HS-27A (cell line): ENCODE data around the gene CNTN5.
"Not testable (repeated sequence)": the region's sequence is repeated elsewhere in the genome, so short reads cannot be mapped to it uniquely, and the experiment has no call there.

Experiments used
- DNase-seq: peaks from one replicate; pipeline ENCODE4 v3.0.0-alpha.2; 2012; ENCODE audit warnings: low read depth, missing footprints

The CNTN5 gene

GRCh38 chr11:99766811-99767210 lies 746.1 kb downstream of the CNTN5 start:
- DNase-seq = no peak

DNA sequence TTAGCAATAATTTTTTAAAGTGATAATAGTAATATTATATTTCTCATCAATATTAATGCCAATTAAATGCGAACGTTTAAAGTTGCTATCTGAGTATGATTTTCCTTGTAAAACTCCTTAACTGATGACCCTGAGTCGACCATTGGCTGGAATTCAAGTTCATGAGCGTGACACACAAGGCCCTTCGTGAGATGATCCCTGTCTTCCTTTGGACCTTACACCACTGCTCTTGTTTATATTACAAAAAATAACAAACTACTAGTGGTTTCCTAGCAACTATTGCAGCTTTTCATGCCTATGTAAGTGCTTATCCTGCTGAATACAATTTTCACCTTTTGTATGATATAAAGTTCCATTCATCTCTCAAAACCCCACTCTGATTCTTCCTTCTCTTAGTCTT lies 752.9 kb downstream of the CNTN5 start:
- DNase-seq = peak; percentile 7

GRCh38 chr11:99781074-99781473 lies 760.3 kb downstream of the CNTN5 start:
- no peak for DNase-seq

- DNase-seq = no peak
These were observed 770.6 kb downstream of the CNTN5 start for GRCh38 chr11:99791354-99791753.

- no peak for DNase-seq
These were observed 775.2 kb downstream of the CNTN5 start for GRCh38 chr11:99795999-99796398.

GRCh38 chr11:99803501-99803900 lies 782.8 kb downstream of the CNTN5 start:
- DNase-seq = no peak

GRCh38 chr11:99812516-99812915 lies 791.8 kb downstream of the CNTN5 start:
- no peak for DNase-seq

DNA sequence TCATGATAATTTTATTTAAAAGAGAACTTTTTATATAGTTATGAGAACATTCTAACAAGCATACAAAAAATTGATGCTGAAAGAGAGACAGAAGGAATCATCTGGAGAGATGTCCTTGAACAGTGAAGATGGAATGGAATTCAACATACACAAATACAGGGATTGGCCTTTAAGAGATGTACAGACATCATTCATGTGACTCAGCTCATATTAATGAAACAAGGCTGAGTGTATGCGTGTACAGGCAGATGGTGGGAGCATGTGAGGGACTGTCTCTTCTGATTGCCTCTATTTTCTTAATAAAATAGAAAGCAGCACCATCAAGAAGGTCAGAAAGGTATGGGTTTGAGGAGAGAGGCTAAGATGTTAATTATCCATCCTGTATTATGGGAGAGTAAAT lies 793.3 kb downstream of the CNTN5 start:
- no peak for DNase-seq

- no peak for DNase-seq
These were observed 794.0 kb downstream of the CNTN5 start for GRCh38 chr11:99814738-99815137.

DNA sequence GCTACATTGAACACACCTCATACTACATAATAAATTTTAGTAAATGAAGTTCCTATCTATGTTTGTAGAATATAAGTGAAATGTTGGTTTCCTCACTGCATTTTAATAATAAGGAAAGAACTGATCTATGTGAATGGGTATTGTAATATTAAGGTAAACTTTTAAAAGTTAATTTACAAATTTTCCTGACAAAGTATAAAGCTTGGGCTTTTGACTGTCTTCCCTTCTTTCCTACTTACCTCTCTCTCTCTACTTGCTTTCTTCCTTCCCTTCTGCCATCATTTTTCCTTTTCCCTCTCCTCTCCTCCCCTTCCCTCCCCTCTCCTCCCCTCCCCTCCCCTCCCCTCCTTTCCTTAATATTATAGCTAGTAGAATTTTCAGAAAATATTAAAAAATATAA lies 798.2 kb downstream of the CNTN5 start:
- DNase-seq = no peak

DNA sequence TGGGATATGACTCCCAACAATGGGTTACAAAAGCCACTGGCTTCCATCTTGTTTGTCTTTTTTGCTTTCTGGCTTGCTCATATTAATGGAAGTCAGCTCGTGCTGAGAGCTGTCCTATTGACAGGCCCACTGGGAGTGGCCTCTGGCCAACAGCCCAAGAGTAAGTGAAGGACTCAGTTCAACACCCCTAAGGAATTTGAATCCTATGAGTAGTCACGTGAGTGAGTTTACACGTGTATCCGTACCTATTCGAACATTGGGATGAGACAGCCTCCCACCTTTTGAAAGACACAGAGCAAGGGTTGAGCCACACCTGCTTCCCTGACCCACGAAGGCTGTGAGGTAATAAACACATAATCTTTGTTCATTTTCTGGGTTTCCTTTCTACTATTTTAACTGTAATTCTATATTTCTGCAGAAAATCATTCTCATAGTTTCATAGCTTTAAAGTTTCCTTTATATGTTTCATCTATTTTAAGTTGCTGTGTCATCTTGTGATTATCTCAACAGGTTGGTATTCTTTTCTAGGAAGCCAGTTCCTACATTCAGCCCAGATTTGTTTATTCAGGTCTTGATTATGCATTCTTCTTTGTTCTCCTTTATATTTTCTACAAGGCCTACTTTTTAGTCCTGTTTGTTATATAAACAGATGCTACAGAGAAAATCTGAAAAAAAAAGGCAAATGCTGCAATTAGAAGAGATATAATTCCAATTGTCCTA lies 802.3 kb downstream of the CNTN5 start:
- DNase-seq = peak; percentile 9

GRCh38 chr11:99836739-99837138 lies 816.0 kb downstream of the CNTN5 start:
- not testable (repeated sequence) for DNase-seq

DNA sequence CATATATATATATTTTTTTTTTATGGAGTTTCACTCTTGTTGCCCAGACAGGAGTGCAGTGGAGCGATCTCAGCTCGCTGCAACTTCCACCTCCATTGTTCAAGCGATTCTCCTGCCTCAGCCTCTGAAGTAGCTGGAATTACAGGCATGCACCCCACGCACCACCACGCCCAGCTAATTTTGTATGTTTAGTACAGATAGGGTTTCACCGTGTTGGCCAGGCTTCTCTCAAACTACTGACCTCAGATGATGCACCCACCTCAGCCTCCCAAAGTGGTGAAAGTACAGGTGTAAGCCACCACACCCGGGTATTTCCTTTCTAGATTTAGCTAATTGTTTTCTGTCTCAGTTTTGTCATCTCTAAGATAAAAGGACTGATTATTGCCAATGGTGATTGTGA lies 821.1 kb downstream of the CNTN5 start:
- DNase-seq = no peak

DNA sequence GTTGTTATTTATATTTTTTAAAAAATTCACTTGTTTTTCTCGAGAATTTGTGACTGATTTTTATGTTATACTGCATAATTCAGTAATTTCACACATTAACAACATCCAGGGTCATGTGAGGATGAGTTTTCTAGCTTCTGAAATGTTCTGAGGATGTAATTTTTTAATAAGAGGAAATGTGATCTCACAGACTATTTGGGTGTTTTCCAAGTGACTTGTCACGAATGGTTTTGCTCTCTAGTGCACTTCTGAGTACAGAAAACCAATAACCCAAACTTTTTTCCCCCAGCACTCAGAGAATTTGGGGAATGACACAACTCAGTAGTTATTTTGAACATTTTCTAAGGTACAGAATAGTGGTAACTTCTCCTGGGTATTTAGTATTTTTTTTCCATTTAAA lies 845.2 kb downstream of the CNTN5 start:
- no peak for DNase-seq

DNA sequence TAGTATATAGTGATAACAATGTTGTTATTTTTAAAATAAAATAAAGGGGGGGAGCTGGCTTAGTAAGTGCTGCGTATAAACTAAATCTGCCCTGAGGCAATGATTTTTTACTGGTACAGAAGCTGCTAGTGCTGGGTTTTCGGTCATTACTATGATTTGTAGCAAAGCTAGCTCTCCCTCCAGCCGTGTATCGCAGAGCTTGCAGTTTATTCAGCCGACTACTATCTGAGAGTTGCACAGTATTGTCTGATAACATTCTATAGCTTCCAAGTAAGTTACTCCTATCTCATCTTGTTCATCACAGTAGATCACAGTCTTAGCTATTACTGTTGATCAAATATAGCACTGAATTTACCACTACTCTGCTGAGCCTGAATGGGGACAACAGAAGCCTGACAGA lies 860.9 kb downstream of the CNTN5 start:
- no peak for DNase-seq

DNA sequence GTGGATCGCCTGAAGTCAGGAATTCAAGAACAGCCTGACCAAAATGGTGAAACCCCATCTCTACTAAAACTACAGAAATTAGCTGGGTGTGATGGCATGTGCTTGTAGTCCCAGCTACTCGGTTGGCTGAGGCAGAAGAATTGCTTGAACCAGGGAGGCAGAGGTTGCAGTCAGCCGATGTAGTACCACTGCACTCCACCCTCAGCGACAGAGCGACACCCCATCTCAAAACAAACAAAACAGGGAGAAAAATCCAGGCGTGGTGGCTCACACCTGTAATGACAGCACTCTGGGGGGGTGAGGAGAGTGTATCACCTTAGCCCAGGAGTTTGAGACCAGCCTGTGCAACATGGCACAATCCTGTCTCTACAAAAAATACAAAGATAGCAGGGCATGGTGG lies 864.0 kb downstream of the CNTN5 start:
- no peak for DNase-seq

DNA sequence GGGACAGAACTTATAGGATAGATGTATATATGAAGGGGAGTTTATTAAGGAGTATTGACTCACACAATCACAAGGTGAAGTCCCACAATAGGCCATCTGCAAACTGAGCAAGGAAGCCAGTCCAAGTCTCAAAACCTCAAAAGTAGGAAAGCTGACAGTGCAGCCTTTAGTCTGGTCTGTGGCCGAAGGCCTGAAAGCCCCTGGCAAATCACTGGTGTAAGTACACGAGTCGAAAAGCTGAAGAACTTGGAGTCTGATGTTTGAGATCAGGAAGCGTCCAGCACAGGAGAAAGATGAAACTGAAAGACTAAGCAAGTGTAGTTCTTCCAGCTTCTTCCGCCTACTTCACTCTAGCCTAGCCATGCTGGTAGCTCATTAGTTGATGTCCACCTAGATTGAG lies 866.7 kb downstream of the CNTN5 start:
- DNase-seq = no peak

DNA sequence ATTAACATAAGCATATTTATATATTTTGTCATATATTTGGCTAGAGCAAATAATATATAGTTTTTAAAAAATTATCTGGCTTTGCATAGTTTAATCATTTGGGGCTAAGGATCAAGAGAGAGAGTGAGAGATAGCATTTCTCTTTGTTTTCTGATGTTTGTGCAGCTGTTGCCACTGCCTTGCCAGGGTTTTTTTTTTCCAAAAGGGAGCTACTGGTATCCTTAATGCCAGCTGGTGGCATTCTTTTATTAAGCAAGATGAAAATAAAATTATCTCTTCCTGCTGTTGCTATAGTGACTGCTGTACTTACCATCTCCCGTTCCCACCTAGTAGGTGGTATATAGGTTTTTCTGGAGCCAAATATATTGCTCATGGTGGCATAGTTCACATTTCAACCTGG lies 873.1 kb downstream of the CNTN5 start:
- DNase-seq = no peak

GRCh38 chr11:99901175-99901574 lies 880.4 kb downstream of the CNTN5 start:
- no peak for DNase-seq

DNA sequence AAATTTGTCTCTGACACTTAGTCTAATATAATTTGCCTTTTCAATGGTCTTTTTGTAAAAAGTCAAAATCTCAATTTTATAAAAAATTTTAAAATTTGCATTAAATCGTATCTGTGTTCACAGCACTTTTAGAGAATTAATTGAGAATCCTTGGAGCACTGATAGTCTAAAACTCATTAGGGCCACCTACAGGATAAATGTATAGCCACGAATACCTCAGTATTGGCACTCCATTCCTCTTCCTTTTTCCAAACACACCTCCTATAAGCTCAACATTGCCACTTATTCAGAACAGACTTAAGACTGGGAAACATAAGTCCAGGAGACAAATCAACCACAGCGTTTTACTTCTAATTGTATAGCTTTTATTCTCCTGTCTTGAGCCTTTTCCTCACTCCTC lies 890.4 kb downstream of the CNTN5 start:
- DNase-seq = no peak

- DNase-seq = no peak
These were observed 895.3 kb downstream of the CNTN5 start for GRCh38 chr11:99916078-99916477.

- DNase-seq = no peak
These were observed 898.0 kb downstream of the CNTN5 start for GRCh38 chr11:99918761-99919160.

DNA sequence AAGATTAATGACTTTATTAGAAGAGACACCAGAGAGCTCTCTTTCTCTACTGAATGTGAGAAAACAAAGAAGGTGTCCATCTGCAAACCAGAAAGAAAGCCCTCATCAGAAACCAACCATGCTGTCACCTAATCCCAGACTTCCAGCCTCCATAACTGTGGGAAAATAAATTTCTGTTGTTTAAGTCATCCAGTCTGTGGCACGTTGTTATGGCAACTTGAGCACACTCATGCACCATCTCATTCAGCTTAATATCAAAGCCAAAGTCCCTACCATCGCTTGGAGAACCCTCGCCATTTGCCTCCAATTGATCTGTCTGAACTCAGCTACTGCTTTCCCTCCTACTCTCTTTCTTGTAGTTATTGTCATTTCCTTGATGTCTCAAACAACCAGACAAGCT lies 900.2 kb downstream of the CNTN5 start:
- no peak for DNase-seq

DNA sequence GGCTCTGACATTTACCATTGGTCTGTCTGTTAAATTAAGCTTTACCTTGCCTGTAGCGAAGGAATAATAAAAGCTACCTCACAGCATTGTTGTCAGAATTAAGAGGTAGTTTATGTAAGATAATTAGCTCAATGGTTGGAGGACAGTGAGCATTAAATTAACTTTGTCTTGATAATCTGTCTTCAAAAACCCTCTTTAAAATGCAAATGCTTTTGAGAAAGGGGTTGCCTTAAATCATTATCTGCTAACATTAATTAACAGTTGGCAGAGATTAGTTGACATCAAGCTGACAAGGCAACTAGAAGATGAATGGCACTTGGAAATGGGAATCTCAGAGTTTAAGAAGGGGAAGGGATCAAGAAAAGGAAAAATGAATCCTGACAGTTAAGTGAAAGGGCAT lies 905.2 kb downstream of the CNTN5 start:
- DNase-seq = no peak

DNA sequence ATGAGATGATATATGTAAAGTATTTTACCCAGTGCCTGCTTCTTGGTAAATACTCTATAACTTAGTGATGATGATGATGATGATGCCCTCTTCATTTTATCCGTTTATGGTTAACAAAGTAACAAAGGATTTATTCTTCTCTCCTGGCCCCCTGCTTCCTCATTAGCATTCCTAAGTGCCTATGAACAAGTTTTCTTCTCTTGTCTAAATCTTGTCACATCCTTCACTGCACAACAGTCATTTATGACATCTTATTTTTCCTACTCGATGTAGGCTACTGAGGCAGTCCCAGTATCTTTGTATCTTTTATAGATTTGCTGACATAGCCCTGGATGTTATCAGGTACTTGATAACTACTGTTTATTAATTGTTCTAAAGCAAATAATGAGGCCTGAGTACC lies 911.9 kb downstream of the CNTN5 start:
- DNase-seq = no peak
